GM12891 (cell line): ENCODE results near the gene RHBDF2.

Experiments
- POLR2A ChIP-seq: IDR thresholded peaks from 2 replicates; pipeline ENCODE4 v1.6.1; 2011; ENCODE audit warnings: low read depth, low read length, control low read depth
- POLR2AphosphoS5 ChIP-seq: IDR thresholded peaks from 2 replicates; pipeline ENCODE4 v1.6.1; 2011; ENCODE audit warnings: low read depth, low read length, control low read depth
- TAF1 ChIP-seq: IDR thresholded peaks from 2 replicates; pipeline ENCODE4 v1.6.1; 2011; ENCODE audit warnings: low read depth, low read length, control low read depth

GRCh38 chr17:76469076-76469990, 31.9 kb downstream of the RHBDF2 start:
- TF ChIP-seq TAF1, result no peak
- no peak for TF ChIP-seq POLR2A
- TF ChIP-seq POLR2AphosphoS5, result no peak
